Thyroid gland (tissue), 4 donors: ENCODE results near the gene PIP4K2A.

Experiments used
- CTCF ChIP-seq, 6 experiments: fragments of 200-600 bp in 3 of 6; fragments of 450-650 bp in 3 of 6; sonication (generic) in 3 of 6; IDR thresholded peaks; one replicate each; pipeline ENCODE4 v1.5.1; 2016 to 2019; ENCODE audit warnings: antibody characterized with exemption in 6 of 6, mild to moderate bottlenecking in 2 of 6, inconsistent platforms in 1 of 6, moderate library complexity in 1 of 6
- POLR2A ChIP-seq, 2 donors: fragments of 450-650 bp; IDR thresholded peaks; one replicate each; pipeline ENCODE4 v1.6.1; 2017; ENCODE audit warnings: antibody characterized with exemption in 2 of 2, mild to moderate bottlenecking in 2 of 2, moderate library complexity in 1 of 2

- TF ChIP-seq CTCF (IDR thresholded peaks at IDR 0.05), result no peak
- TF ChIP-seq POLR2A (IDR thresholded peaks at IDR 0.05), result no peak
Measured at GRCh38 chr10:22669163-22669711, 45.1 kb downstream of the PIP4K2A start.
